SK-N-SH (cell line): ENCODE results near the gene PROSER2. TPM values are rescaled to one million over a fixed set of nuclear protein-coding genes. Genes with fewer than 3 reads are reported as not detected.

ENCODE experiments used
- CTCF ChIA-PET: fragments of 300-600, 350-600 bp; formaldehyde crosslinking; extraction: SDS; loops from one replicate; lab custom pipeline; 2021; lab: Yijun Ruan, JAX
- POLR2A ChIA-PET: fragments of 350-600 bp; sonication (Branson Sonifier 250); formaldehyde crosslinking; extraction: SDS; loops from one replicate; lab custom pipeline; 2020; ENCODE audit warnings: antibody characterized with exemption, inconsistent platforms; lab: Yijun Ruan, JAX
- DNase-seq: peaks from one replicate; pipeline ENCODE4 v3.0.0; 2012
- H2AFZ ChIP-seq: fragments of 200-600 bp; sonication (generic); 2 replicates; pipeline ENCODE4 v1.8.1; 2016; ENCODE audit warnings: antibody characterized with exemption, mild to moderate bottlenecking, low read depth
- H3F3A ChIP-seq: fragments of 200-600 bp; sonication (generic); replicated peaks from 2 replicates; pipeline ENCODE3; 2016; ENCODE audit warnings: antibody characterized with exemption, mild to moderate bottlenecking; ENCODE audit not compliant: insufficient read depth
- H3K27ac ChIP-seq, 2 experiments: fragments of 200-500 bp in 1 of 2; fragments of 200-600 bp in 1 of 2; sonication (Bioruptor generic) in 1 of 2; sonication (generic), shearing (Covaris generic) in 1 of 2; 2 replicates each; pipeline versions ENCODE4 v1.5.1 to v1.6.1; 2014 to 2016; ENCODE audit warnings: low read depth in 2 of 2, inconsistent platforms in 1 of 2, low read length in 1 of 2, mild to moderate bottlenecking in 1 of 2, mixed read lengths in 1 of 2
- H3K27me3 ChIP-seq: fragments of 200-600 bp; sonication (generic), shearing (Covaris generic); 2 replicates; pipeline ENCODE4 v1.6.1; 2016; ENCODE audit warnings: mixed run types; ENCODE audit not compliant: insufficient read depth
- H3K36me3 ChIP-seq, 2 experiments: fragments of 200-500 bp in 1 of 2; fragments of 200-600 bp in 1 of 2; sonication (Bioruptor generic) in 1 of 2; sonication (generic) in 1 of 2; replicated peaks in 1 of 2; 2 replicates each; pipeline versions ENCODE3 to v1.5.1; 2014 to 2016; ENCODE audit warnings: low read length in 1 of 2, mild to moderate bottlenecking in 1 of 2; ENCODE audit not compliant: insufficient read depth in 2 of 2, control insufficient read depth in 1 of 2
- H3K4me1 ChIP-seq, 2 experiments: fragments of 200-500 bp in 1 of 2; fragments of 200-600 bp in 1 of 2; sonication (Bioruptor generic) in 1 of 2; sonication (generic), shearing (Covaris generic) in 1 of 2; 2 replicates each; pipeline versions ENCODE4 v1.5.1 to v1.6.1; 2014 to 2016; ENCODE audit warnings: low read depth in 1 of 2, low read length in 1 of 2, mixed run types in 1 of 2; ENCODE audit not compliant: insufficient read depth in 2 of 2, control insufficient read depth in 1 of 2
- H3K4me2 ChIP-seq: fragments of 200-600 bp; sonication (generic), shearing (Covaris generic); 2 replicates; pipeline ENCODE4 v1.6.1; 2017; ENCODE audit warnings: mixed run types
- H3K4me3 ChIP-seq, 2 experiments: fragments of 200-500 bp in 1 of 2; fragments of 200-600 bp in 1 of 2; sonication (Bioruptor generic) in 1 of 2; sonication (generic), shearing (Covaris generic) in 1 of 2; 2 replicates each; pipeline versions ENCODE4 v1.5.1 to v1.8.1; 2014 to 2016; ENCODE audit warnings: low read depth in 2 of 2, inconsistent platforms in 1 of 2, low read length in 1 of 2, mild to moderate bottlenecking in 1 of 2, mixed read lengths in 1 of 2, moderate library complexity in 1 of 2
- H3K79me2 ChIP-seq: fragments of 200-600 bp; sonication (generic); 2 replicates; pipeline ENCODE4 v1.8.1; 2017; ENCODE audit warnings: mild to moderate bottlenecking; ENCODE audit not compliant: insufficient read depth
- H3K9ac ChIP-seq: fragments of 200-600 bp; sonication (generic); 2 replicates; pipeline ENCODE4 v1.6.1; 2017; ENCODE audit warnings: mixed run types
- H3K9me2 ChIP-seq: fragments of 200-600 bp; sonication (generic); 2 replicates; pipeline ENCODE4 v1.6.1; 2017; ENCODE audit warnings: mixed run types
- H3K9me3 ChIP-seq: fragments of 200-600 bp; sonication (generic); 2 replicates; pipeline ENCODE4 v1.6.1; 2017; ENCODE audit warnings: mixed run types, mild to moderate bottlenecking, moderate library complexity
- H4K20me1 ChIP-seq: fragments of 200-600 bp; sonication (generic); 2 replicates; pipeline ENCODE4 v1.6.1; 2017; ENCODE audit warnings: mild to moderate bottlenecking, mixed run types; ENCODE audit not compliant: insufficient read depth
- EZH2phosphoT487 ChIP-seq: fragments of 200-600 bp; sonication (generic); IDR thresholded peaks from 2 replicates; pipeline ENCODE4 v1.6.1; 2017; ENCODE audit warnings: low read depth, mixed run types, mild to moderate bottlenecking, antibody characterized with exemption, moderate library complexity, borderline replicate concordance
- FOSL2 ChIP-seq: IDR thresholded peaks from 2 replicates; pipeline ENCODE4 v1.4.0; 2012; ENCODE audit warnings: low read depth, mild to moderate bottlenecking, moderate library complexity, borderline replicate concordance
- FOXJ3 ChIP-seq: sonication (generic); formaldehyde crosslinking; IDR thresholded peaks from 2 replicates; pipeline ENCODE4 v1.5.1; 2020; ENCODE audit warnings: mild to moderate bottlenecking, missing genetic modification reagents
- GATA2 ChIP-seq: sonication (generic); formaldehyde crosslinking; IDR thresholded peaks from 2 replicates; pipeline ENCODE4 v1.5.0; 2020; ENCODE audit warnings: mild to moderate bottlenecking, missing genetic modification reagents
- JUND ChIP-seq: IDR thresholded peaks from 2 replicates; pipeline ENCODE4 v1.4.0; 2012
- MEF2A ChIP-seq: IDR thresholded peaks from 2 replicates; pipeline ENCODE4 v1.4.0; 2012; ENCODE audit warnings: low read depth, borderline replicate concordance
- POLR2AphosphoS5 ChIP-seq: IDR thresholded peaks from 2 replicates; pipeline ENCODE4 v1.6.1; 2012; ENCODE audit warnings: low read depth, low read length
- RCOR1 ChIP-seq: fragments of 150-350 bp; IDR thresholded peaks from 2 replicates; pipeline ENCODE4 v1.6.1; 2017; ENCODE audit warnings: antibody characterized with exemption, low read length
- RFX5 ChIP-seq: IDR thresholded peaks from 2 replicates; pipeline ENCODE4 v1.6.1; 2012; ENCODE audit warnings: mild to moderate bottlenecking, improper control_type of control experiment, low read length
- TAF1 ChIP-seq: IDR thresholded peaks from 2 replicates; pipeline ENCODE4 v1.6.1; 2012; ENCODE audit warnings: low read depth, mild to moderate bottlenecking, low read length, moderate library complexity, borderline replicate concordance
- TCF12 ChIP-seq: IDR thresholded peaks from 2 replicates; pipeline ENCODE4 v1.4.0; 2012
- WGBS: methylation state at CpG from one replicate; pipeline ENCODE4 v1.1.6; 2017; ENCODE audit warnings: low lambda C conversion rate; 5-methylcytosine and 5-hydroxymethylcytosine counted together
- polyA plus RNA-seq, 3 experiments: library from polyadenylated mRNA; depleted of rRNA; stranded (reverse); fragments of >200 nt; gene quantifications; 2 replicates each; pipeline ENCODE4 v1.2.3, GENCODE V29; 2012
- TF ChIP-seq, protein P1 (sequence below): fragments of 150-350 bp; IDR thresholded peaks from 2 replicates; pipeline ENCODE4 v1.6.1; 2016; ENCODE audit warnings: mild to moderate bottlenecking, low read depth, low read length
- TF ChIP-seq, protein P2 (sequence below): fragments of 150-350 bp; IDR thresholded peaks from 2 replicates; pipeline ENCODE4 v1.6.1; 2017; ENCODE audit warnings: antibody characterized with exemption, low read length, low read depth, borderline replicate concordance
- TF ChIP-seq, protein P3 (sequence below): IDR thresholded peaks from 2 replicates; pipeline ENCODE4 v1.6.1; 2012; ENCODE audit warnings: mild to moderate bottlenecking, low read depth, low read length, moderate library complexity

Gene PROSER2
- polyA plus RNA-seq, 1 of the 3 experiments (the other 2 are of a cell fraction): 0.95 TPM

DNA sequence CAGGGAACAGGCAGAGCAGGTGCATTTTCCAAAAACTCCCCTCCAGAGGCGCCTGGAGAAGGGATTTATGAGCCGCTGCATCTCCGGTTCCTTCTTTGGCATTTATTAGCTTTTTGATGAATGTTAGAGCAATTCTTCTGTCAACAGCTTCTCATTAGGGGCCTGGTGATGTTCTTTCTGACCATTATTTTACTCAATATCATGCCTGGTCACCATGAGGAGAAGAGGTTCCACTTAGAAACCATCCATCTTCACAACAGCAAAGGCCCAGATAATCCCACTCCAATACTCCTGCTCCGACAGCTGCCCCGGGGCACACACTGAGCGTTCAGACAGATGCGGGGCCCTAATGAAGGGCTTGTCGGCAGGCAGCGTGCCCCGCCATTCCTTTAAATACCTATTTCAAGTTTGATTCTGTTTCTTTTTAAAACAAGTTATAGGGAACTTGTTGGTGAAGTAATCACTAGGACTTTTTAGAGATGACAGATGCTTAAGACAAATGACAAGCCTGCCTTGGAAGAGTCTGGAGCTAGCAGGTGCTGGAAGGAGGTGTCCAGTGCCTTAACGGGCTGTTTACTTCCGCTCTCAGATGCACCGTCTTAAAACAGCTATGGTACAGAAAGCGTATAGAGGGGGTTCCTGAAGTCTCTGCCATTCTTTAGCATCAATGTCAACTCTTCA lies 49.3 kb upstream of the PROSER2 start:
- Histone ChIP-seq H4K20me1 (no peaks in the 10 kb centered on the region), H3K9me3 (no peaks in the 10 kb centered on the region), H3K36me3 (no peaks in the 10 kb centered on the region), H3K9ac (no peak overlapping the region), H3K9me2 (no peaks in the 10 kb centered on the region), H3K27ac (no peak overlapping the region), H3K79me2 (no peaks in the 10 kb centered on the region), H3K4me3 (no peak overlapping the region), H3K4me2 (no peak overlapping the region), H3K4me1 (no peaks in the 10 kb centered on the region), H3K27me3 (no peaks in the 10 kb centered on the region), H3F3A (no peaks in the 10 kb centered on the region), H2AFZ (no peak overlapping the region)
- WGBS: 73% methylated on average over 14 of the region's 14 CpGs
- TF ChIP-seq EZH2phosphoT487 (no peak), POLR2AphosphoS5 (no peak), RFX5 (no peak), TAF1 (no peak), JUND (no peak), MEF2A (no peak), RCOR1 (no peak), FOXJ3 (CRISPR knock-in tag) (no peak), GATA2 (no peak)
- TF ChIP-seq, protein P1, sequence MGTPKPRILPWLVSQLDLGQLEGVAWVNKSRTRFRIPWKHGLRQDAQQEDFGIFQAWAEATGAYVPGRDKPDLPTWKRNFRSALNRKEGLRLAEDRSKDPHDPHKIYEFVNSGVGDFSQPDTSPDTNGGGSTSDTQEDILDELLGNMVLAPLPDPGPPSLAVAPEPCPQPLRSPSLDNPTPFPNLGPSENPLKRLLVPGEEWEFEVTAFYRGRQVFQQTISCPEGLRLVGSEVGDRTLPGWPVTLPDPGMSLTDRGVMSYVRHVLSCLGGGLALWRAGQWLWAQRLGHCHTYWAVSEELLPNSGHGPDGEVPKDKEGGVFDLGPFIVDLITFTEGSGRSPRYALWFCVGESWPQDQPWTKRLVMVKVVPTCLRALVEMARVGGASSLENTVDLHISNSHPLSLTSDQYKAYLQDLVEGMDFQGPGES: no peak
- DNase-seq: no peak
- CTCF ChIA-PET: interaction anchor here (2.3 to 3.6 kb wide), 3 partner anchors 8 to 212 kb away, joined by 12 to 19 read pairs (median 12); no protein-coding TSS in a partner anchor
- POLR2A ChIA-PET: no interaction called here

DNA sequence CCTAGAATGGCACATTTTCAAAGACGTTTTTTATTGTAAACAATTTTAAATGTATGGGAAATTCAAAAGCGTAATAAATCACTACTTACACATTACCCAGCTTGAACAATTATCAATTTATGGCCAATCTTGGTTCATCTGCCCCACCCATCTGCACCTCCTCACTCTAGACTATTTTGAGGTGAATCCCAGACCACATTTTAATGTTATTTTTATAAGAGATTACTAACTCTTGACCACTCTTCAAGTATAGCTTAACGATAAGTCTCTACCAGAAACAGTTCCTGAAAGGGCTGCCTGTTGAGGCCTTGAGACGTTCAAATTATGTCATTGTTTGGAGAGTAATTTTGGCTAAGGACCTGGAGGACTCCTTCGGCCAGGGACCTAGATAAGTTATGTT lies 47.7 kb upstream of the PROSER2 start:
- Histone ChIP-seq H3K27ac (no peak overlapping the region), H3K79me2 (no peaks in the 10 kb centered on the region), H3K9me2 (no peaks in the 10 kb centered on the region), H3K9me3 (no peaks in the 10 kb centered on the region), H3K4me2 (no peak overlapping the region), H3K27me3 (no peaks in the 10 kb centered on the region), H3K4me1 (no peaks in the 10 kb centered on the region), H2AFZ (no peak overlapping the region), H3K36me3 (no peaks in the 10 kb centered on the region), H4K20me1 (no peaks in the 10 kb centered on the region), H3K9ac (no peak overlapping the region), H3K4me3 (no peak overlapping the region), H3F3A (no peaks in the 10 kb centered on the region)
- DNase-seq: no peak
- no peak for TF ChIP-seq EZH2phosphoT487
- no peak for TF ChIP-seq TAF1
- TF ChIP-seq TCF12: no peak
- TF ChIP-seq FOSL2: no peak
- TF ChIP-seq RFX5: no peak
- TF ChIP-seq, protein P2, sequence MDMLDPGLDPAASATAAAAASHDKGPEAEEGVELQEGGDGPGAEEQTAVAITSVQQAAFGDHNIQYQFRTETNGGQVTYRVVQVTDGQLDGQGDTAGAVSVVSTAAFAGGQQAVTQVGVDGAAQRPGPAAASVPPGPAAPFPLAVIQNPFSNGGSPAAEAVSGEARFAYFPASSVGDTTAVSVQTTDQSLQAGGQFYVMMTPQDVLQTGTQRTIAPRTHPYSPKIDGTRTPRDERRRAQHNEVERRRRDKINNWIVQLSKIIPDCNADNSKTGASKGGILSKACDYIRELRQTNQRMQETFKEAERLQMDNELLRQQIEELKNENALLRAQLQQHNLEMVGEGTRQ: no peak
- TF ChIP-seq, protein P3, sequence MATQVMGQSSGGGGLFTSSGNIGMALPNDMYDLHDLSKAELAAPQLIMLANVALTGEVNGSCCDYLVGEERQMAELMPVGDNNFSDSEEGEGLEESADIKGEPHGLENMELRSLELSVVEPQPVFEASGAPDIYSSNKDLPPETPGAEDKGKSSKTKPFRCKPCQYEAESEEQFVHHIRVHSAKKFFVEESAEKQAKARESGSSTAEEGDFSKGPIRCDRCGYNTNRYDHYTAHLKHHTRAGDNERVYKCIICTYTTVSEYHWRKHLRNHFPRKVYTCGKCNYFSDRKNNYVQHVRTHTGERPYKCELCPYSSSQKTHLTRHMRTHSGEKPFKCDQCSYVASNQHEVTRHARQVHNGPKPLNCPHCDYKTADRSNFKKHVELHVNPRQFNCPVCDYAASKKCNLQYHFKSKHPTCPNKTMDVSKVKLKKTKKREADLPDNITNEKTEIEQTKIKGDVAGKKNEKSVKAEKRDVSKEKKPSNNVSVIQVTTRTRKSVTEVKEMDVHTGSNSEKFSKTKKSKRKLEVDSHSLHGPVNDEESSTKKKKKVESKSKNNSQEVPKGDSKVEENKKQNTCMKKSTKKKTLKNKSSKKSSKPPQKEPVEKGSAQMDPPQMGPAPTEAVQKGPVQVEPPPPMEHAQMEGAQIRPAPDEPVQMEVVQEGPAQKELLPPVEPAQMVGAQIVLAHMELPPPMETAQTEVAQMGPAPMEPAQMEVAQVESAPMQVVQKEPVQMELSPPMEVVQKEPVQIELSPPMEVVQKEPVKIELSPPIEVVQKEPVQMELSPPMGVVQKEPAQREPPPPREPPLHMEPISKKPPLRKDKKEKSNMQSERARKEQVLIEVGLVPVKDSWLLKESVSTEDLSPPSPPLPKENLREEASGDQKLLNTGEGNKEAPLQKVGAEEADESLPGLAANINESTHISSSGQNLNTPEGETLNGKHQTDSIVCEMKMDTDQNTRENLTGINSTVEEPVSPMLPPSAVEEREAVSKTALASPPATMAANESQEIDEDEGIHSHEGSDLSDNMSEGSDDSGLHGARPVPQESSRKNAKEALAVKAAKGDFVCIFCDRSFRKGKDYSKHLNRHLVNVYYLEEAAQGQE: no peak
- 60% methylated on average over 5 of the region's 5 CpGs for WGBS
- ChIA-PET CTCF (interaction anchor here (1.0 to 1.2 kb wide), 2 partner anchors 44 to 211 kb away, joined by 3 to 4 read pairs; no protein-coding TSS in a partner anchor), POLR2A (no interaction called here)
